Measurements from ENCODE around the gene BSND.

Gene BSND

GRCh38 chr1:54994355-54994990, 4.3 kb upstream of the BSND start:
- no peak for DNase-seq (ENCODE audit: low read depth)

GRCh38 chr1:54995013-54995760, 3.5 kb upstream of the BSND start:
- DNase-seq (ENCODE audit: low read depth) = no peak

GRCh38 chr1:54995835-54996234, 2.9 kb upstream of the BSND start:
- DNase-seq (ENCODE audit: low read depth) = no peak

- DNase-seq (ENCODE audit: low read depth) = no peak
Observed at GRCh38 chr1:54996359-54996868, 2.3 kb upstream of the BSND start.

- DNase-seq (ENCODE audit: low read depth) = no peak
Observed at GRCh38 chr1:54996869-54997710, 1.6 kb upstream of the BSND start.

GRCh38 chr1:54997711-54997986, 1.1 kb upstream of the BSND start:
- DNase-seq (ENCODE audit: low read depth) = no peak

GRCh38 chr1:54998100-54998499, 633 bp upstream of the BSND start:
- no peak for DNase-seq (ENCODE audit: low read depth)

GRCh38 chr1:55000110-55001085, 1.7 kb downstream of the BSND start:
- no peak for DNase-seq (ENCODE audit: low read depth)

- no peak for DNase-seq (ENCODE audit: low read depth)
Observed at GRCh38 chr1:55001311-55001710, 2.6 kb downstream of the BSND start.

- DNase-seq (ENCODE audit: low read depth) = no peak
Observed at GRCh38 chr1:55002686-55003085, 4.0 kb downstream of the BSND start.

GRCh38 chr1:55005351-55006140, 6.8 kb downstream of the BSND start:
- no peak for DNase-seq (ENCODE audit: low read depth)

- DNase-seq (ENCODE audit: low read depth) = no peak
Observed at GRCh38 chr1:55006931-55007330, 8.2 kb downstream of the BSND start.

GRCh38 chr1:55007625-55008024, 8.9 kb downstream of the BSND start:
- peak; percentile 67 for DNase-seq (ENCODE audit: low read depth)

GRCh38 chr1:55010194-55010886, 11.6 kb downstream of the BSND start:
- DNase-seq (ENCODE audit: low read depth) = no peak

GRCh38 chr1:55010887-55011217, 12.1 kb downstream of the BSND start:
- no peak for DNase-seq (ENCODE audit: low read depth)

GRCh38 chr1:55012661-55013060, 13.9 kb downstream of the BSND start:
- DNase-seq (ENCODE audit: low read depth) = no peak

- no peak for DNase-seq (ENCODE audit: low read depth)
Observed at GRCh38 chr1:55015123-55015522, 16.4 kb downstream of the BSND start.

GRCh38 chr1:55015731-55016620, 17.2 kb downstream of the BSND start:
- no peak for DNase-seq (ENCODE audit: low read depth)

- no peak for DNase-seq (ENCODE audit: low read depth)
Observed at GRCh38 chr1:55018395-55018794, 19.7 kb downstream of the BSND start.
